ENCODE measurements around the gene PKM.
"Not testable (repeated sequence)": the region's sequence is repeated elsewhere in the genome, so short reads cannot be mapped to it uniquely, and the experiment has no call there.

PKM gene

GRCh38 chr15:72231066-72231832 is at the start of gene PKM:
PKM (minus strand) TSS chr15:72231190; CDS start chr15:72219097, 12,093 bp downstream.
- peak; percentile 69 for DNase-seq

- DNase-seq, result no peak
Measured at GRCh38 chr15:72280751-72281150, 49.8 kb upstream of the PKM start.

- DNase-seq, result no peak
Measured at GRCh38 chr15:72278737-72279136, 47.7 kb upstream of the PKM start.

- no peak for DNase-seq
Measured at GRCh38 chr15:72276326-72276700, 45.3 kb upstream of the PKM start.

GRCh38 chr15:72275635-72276325 is 44.8 kb upstream of the PKM start:
- not testable (repeated sequence) for DNase-seq

DNA sequence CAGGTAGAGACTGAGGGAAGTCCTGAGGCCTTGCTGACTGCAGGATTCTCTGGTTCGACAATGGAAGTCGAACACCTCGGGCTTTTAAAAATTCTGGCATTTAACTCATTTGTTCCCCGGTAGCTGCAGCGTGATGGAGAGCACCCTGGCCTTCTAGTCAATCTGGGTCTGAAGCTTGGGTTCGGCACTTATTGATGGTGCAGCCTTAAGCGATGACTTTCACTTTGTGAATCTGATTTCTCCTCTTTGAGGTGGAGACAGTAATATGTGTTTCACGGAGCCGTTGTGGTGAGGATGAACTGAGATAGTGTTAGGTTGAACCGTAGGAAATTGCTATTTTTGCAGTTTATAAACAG is 42.0 kb upstream of the PKM start:
- no peak for DNase-seq

DNA sequence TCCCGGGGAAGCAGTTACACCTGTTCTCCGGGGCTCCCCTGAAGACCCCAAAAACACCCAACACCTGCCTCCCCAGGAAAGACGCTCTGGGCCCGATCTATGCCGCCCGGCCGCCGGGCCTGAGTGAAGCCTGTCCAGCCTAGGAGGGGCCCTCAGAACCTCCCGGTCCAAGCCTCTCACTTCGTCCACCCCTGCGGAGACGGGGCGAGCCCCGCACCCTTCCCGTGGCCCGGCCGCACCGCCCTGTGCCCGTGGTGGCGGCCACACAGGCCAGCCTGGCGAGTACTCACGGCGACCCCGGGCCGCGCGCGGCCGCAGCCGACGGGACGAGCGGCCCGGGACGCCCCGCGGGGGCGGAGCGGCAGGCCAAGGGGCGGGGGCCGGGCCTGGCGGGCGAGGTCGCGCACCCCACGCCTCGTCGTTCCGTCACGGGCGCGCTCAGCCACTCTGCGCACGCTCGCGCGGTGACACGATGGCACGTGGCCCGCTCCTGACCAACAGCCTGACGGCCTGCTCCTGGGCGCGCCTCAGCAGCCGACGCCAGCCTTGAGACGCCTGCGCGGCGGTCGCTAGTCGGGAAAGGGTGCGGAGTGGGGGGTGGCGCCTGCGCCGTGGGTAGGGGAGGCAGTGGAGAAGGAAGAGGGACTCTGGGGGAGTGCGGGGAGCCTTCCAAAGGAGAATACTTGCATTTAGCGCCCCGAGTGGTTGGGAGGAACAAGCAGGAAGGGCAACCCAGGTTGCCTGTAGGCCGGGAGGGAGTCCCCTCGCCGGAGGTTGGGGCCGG is 41.4 kb upstream of the PKM start, which contains the start of gene PARP6:
Gene PARP6, minus strand, starts transcription at position 342 of the 784 bp plus-strand sequence. CDS start 5,077 bp downstream, outside the sequence.
- DNase-seq, result peak; percentile 89

DNA sequence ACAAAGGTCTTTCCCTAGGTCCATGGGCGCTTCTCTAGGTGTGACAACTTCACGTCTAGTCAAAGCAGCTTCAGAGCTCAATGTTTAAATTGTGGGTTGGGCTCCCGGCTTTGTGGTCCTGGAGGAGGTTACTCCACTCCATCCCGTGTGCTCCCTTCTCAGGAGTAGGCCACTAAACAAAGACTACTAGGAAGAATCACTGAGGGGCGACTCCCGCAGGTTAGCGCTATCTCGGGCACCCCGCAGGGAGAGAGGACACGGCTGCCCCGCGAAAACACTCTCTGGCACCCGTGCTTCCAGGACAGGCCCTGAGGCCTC is 40.9 kb upstream of the PKM start:
- DNase-seq, result no peak

DNA sequence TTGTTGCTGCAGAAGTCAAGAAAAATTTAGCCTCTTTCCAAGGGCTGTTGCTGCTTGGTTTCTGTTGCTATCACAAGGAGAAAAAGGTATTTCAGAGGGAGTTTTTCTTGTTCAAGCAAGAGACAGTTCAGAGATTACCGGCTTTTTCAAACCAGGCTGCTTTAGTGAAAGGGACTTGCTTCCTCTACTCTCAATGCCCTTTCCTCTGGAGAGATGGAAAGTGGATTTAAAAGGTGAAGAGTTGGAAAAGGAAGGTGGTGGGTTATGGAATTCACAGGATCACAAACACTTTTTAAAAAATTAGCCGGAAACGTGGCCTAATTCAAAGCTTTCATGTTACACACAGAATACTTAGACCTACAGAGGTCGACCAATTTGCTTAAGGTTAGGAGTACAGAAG is 40.2 kb upstream of the PKM start:
- DNase-seq, result no peak

- no peak for DNase-seq
Measured at GRCh38 chr15:72269739-72270138, 38.7 kb upstream of the PKM start.

- no peak for DNase-seq
Measured at GRCh38 chr15:72265031-72265430, 34.0 kb upstream of the PKM start.

DNA sequence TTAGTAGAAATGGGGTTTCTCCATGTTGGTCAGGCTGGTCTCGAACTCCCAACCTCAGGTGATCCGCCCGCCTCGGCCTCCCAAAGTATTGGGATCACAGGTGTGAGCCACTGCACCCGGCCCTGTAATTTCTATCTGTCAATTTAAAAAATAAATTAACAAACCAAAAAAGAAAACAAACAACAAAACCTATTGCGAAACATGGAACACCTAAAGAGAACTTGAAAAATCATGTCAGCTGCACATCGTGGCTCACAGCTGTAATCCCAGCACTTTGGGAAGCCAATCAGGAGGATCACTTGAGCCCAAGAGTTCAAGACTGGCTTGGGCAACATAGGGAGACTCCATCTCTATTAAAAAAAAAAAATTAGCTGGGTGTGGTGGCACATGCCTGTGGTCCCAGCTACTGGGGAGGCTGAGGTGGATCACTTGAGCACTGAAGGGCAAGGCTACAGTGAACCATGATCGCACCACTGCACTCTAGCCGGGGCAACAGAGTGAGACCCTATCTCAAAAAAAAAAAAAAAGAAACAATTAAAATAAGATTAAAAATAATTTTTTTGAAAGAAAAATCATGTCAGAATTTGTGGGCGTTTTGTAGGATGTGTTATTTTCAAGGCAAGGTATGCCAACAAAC is 21.8 kb upstream of the PKM start:
- DNase-seq, result no peak

DNA sequence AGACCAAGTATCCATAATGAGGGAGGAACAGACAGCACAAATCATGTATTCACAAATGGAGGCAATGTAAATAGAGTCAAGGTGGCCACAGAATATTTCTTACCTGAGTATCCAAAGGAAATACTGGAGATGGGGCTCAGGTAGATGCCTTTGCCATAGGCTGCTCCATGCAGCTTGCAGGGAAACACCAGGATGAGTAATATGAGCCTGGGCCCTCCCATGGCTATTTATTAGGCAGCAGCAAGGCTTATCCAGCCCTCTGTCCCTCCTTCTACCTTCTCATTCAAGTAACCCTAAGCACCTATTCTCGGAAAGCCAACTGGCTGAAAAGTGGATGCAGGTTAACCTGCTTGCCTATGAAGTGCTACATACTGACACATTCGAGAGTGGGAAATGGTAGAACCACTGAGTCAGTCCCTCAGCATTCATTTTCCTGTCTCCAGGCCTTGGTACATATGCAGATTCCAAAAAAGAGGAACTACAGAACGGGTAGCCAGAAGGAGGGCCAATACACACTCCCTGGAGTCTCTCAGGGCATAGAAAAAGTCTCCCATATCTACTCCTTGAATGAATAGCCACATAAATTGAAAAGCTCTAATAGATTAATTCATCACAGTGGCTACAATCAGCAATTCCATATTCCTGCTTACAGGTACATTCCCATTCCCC is 18.3 kb upstream of the PKM start:
- DNase-seq, result no peak

- DNase-seq, result no peak
Measured at GRCh38 chr15:72248514-72248913, 17.5 kb upstream of the PKM start.

- DNase-seq, result no peak
Measured at GRCh38 chr15:72242775-72243370, 11.9 kb upstream of the PKM start.

- no peak for DNase-seq
Measured at GRCh38 chr15:72239652-72240051, 8.7 kb upstream of the PKM start.

DNA sequence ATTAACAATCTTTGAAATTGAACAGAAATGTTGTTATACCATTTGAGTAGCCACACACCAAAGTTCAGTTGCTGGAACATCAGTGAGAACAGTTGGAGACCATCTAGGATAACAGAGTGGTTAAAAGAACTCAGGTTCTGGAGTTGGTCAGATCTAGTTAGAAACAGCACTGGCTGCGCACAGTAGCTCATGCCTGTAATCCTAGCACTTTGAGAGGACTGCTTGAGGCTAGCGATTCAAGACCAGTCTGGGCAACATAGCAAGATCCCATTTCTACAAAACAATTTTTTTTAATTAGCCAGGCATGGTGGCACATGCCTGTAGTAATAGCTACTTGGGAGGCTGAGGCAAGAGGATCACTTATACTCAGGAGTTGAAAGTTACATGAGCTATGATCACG is 7.6 kb upstream of the PKM start:
- no peak for DNase-seq

GRCh38 chr15:72237853-72238224 is 6.8 kb upstream of the PKM start:
- no peak for DNase-seq

DNA sequence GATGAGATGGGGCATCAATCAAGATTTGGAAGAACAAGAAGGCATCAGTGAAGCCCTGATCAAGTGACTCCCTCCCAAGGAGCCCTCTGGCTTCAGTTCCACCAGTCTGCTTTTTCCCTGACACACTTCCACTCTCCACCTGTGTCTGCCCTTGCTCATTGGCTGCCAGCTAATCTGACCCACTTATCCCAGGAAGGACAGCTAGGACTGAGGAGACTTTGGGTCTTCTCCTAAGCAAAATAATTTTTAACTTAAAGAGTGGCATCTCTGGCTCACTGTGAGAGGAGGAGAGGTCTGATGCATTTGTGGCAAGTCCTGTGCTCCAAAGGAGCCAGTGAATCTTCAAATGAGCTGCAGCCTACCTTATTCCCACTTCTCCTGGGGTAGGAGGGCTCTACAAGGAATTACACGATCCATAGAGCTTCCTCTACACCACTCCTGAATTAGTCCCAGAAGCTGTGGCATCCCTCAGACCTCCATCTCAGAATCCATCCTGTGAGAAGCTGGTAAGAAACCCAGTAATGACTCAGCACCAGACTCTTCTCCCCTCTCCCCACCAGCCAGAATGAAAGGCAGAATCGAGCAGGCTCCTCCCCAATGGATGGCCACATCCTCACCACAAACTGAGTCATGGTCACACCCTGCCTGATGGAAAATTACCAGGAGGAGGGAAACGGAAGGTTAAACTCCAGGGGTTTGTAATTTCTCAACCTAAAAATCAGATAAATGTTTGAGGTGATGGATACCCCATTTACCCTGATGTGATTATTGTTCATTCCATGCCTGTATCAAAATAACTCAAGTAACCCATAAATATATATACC is 6.3 kb upstream of the PKM start:
- DNase-seq, result peak; percentile 50

DNA sequence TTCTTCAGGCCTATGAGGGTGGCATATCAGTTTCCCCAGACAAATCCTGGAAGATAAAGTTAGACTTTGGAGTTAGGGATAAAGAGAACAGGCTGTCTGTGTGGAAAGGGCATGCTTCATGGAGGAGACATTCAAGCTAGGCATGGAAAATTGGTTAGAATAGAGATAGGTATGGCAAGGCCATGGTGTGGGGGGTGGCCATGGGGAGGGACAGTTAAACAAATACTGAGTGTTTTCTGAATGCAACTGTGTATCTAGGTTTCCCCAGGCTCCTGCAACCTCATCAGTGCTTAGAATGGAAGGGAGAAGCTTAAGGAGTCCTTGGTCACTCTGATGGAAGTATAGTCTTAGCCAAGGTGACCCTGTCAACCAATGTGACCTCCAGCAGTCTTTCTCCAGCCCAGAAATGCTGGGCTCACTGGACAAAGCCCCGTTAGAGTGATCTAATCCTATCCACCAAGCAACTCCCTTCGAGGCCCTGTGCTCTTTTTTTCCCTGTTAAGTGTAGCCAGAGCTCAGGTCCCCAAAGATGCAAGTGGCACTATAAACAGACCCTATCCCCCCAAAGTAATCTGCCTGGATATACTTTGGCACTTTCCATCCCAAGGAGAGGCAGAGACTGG is 5.5 kb upstream of the PKM start:
- no peak for DNase-seq

DNA sequence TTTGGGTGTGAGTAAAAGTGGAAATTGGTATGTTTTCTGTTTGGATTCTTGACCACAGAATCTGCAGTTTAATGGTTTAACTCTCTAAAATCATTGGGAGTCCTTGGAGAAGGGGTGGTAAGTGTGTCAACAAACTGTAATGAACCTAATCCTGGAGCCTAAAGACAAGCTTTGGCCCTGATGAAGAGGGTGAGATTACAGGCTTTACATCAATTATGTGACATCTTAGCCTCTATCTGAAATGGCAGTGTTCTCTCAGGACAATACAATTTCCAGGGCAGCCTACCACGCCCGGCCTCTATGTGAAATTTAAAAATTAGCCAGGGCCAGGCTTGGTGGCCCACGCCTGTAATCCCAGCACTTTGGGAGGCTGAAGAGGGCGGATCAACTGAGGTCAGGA is 4.3 kb upstream of the PKM start:
- DNase-seq, result no peak

Measured in 8988T (cell line).